CD14-positive monocyte (primary cell): ENCODE data around the gene ANO6. TPM values are rescaled to one million over a fixed set of nuclear protein-coding genes. Genes with fewer than 3 reads are reported as not detected.

Source experiments
- DNase-seq, 3 donors: peaks; one replicate each; pipeline ENCODE4 v3.0.0-alpha.2; 2011 to 2022
- H2AFZ ChIP-seq: 2 replicates; pipeline ENCODE4 v1.6.0; 2012; ENCODE audit warnings: mild to moderate bottlenecking, low read depth, low read length, inconsistent platforms; ENCODE audit not compliant: insufficient read depth, poor library complexity, severe bottlenecking
- H3K27ac ChIP-seq, 2 donors: 1 replicate in 1 of 2; 2 replicates in 1 of 2; pipeline ENCODE4 v1.5.1; 2012 to 2013; ENCODE audit warnings: low read length in 2 of 2, control low read depth in 1 of 2, inconsistent platforms in 1 of 2, low read depth in 1 of 2, mild to moderate bottlenecking in 1 of 2
- H3K27me3 ChIP-seq, 2 donors: one replicate each; pipeline versions ENCODE4 v1.6.0 to v1.6.1; 2011 to 2013; ENCODE audit warnings: low read length in 2 of 2; ENCODE audit not compliant: control insufficient read depth in 2 of 2, insufficient read depth in 2 of 2
- H3K36me3 ChIP-seq, 2 donors: replicated peaks in 1 of 2; 1 replicate in 1 of 2; 2 replicates in 1 of 2; pipeline versions ENCODE4 v1.5.1 to v1.6.1; 2012 to 2013; ENCODE audit warnings: low read length in 2 of 2, control low read depth in 1 of 2, inconsistent platforms in 1 of 2, mild to moderate bottlenecking in 1 of 2; ENCODE audit not compliant: insufficient read depth in 2 of 2, control insufficient read depth in 1 of 2
- H3K4me1 ChIP-seq, 2 donors: 1 replicate in 1 of 2; 2 replicates in 1 of 2; pipeline versions ENCODE4 v1.5.1 to v1.6.1; 2012 to 2013; ENCODE audit warnings: low read length in 2 of 2, control low read depth in 1 of 2, inconsistent platforms in 1 of 2, mild to moderate bottlenecking in 1 of 2, moderate library complexity in 1 of 2; ENCODE audit not compliant: insufficient read depth in 2 of 2, control insufficient read depth in 1 of 2
- H3K4me2 ChIP-seq: replicated peaks from 2 replicates; pipeline ENCODE3; 2012; ENCODE audit warnings: low read length, moderate library complexity, mild to moderate bottlenecking; ENCODE audit not compliant: poor library complexity, severe bottlenecking; ENCODE audit errors: extremely low read depth
- H3K4me3 ChIP-seq, 3 experiments: fragments of 200-600 bp in 1 of 3; sonication (generic) in 1 of 3; replicated peaks in 1 of 3; 1 replicate in 2 of 3; 2 replicates in 1 of 3; pipeline ENCODE4 v1.5.1; 2011 to 2013; ENCODE audit warnings: low read length in 3 of 3, mild to moderate bottlenecking in 3 of 3, control low read depth in 2 of 3, low read depth in 2 of 3, inconsistent platforms in 1 of 3, moderate library complexity in 1 of 3
- H3K79me2 ChIP-seq: 2 replicates; pipeline ENCODE4 v1.6.0; 2012; ENCODE audit warnings: mild to moderate bottlenecking, control low read depth, inconsistent platforms, low read length, moderate library complexity; ENCODE audit not compliant: insufficient read depth
- H3K9ac ChIP-seq: 2 replicates; pipeline ENCODE4 v1.6.0; 2017; ENCODE audit warnings: low read length, mild to moderate bottlenecking; ENCODE audit not compliant: insufficient read depth, poor library complexity, severe bottlenecking
- H3K9me3 ChIP-seq, 2 donors: replicated peaks in 1 of 2; 1 replicate in 1 of 2; 2 replicates in 1 of 2; pipeline versions ENCODE4 v1.5.1 to v1.6.1; 2012 to 2013; ENCODE audit warnings: low read length in 2 of 2, control low read depth in 1 of 2; ENCODE audit not compliant: control insufficient read depth in 1 of 2, insufficient read depth in 1 of 2
- H4K20me1 ChIP-seq: 2 replicates; pipeline ENCODE4 v1.6.0; 2012; ENCODE audit warnings: mild to moderate bottlenecking, low read length, control low read depth, moderate library complexity; ENCODE audit not compliant: insufficient read depth
- H3K27ac Mint-ChIP-seq, 7 donors: one replicate each; pipeline ENCODE4 v1.8.0; 2020; ENCODE audit warnings: mild to moderate bottlenecking in 7 of 7, mixed read lengths in 7 of 7, moderate library complexity in 6 of 7, inconsistent platforms in 2 of 7
- H3K27me3 Mint-ChIP-seq, 3 donors: one replicate each; pipeline ENCODE4 v1.8.0; 2021 to 2022; ENCODE audit warnings: low read depth in 3 of 3, mild to moderate bottlenecking in 3 of 3, mixed read lengths in 3 of 3, moderate library complexity in 3 of 3, inconsistent platforms in 1 of 3
- H3K36me3 Mint-ChIP-seq, 2 donors: one replicate each; pipeline ENCODE4 v1.8.0; 2020; ENCODE audit warnings: mixed read lengths in 2 of 2, inconsistent platforms in 1 of 2, mild to moderate bottlenecking in 1 of 2
- H3K4me1 Mint-ChIP-seq: one replicate; pipeline ENCODE4 v1.8.0; 2020; ENCODE audit warnings: mild to moderate bottlenecking, mixed read lengths
- H3K4me3 Mint-ChIP-seq, 2 donors: one replicate each; pipeline ENCODE4 v1.8.0; 2020; ENCODE audit warnings: mild to moderate bottlenecking in 2 of 2, mixed read lengths in 2 of 2, moderate library complexity in 1 of 2
- H3K9me3 Mint-ChIP-seq, 7 donors: one replicate each; pipeline ENCODE4 v1.8.0; 2020 to 2022; ENCODE audit warnings: mixed read lengths in 7 of 7, mild to moderate bottlenecking in 6 of 7, moderate library complexity in 6 of 7, inconsistent platforms in 2 of 7
- CTCF ChIP-seq: fragments of 200-600 bp; IDR thresholded peaks from one replicate; pipeline ENCODE4 v1.8.0; 2022; ENCODE audit warnings: antibody characterized with exemption, mild to moderate bottlenecking
- WGBS: methylation state at CpG from one replicate; pipeline ENCODE4 v1.1.5; 2013; ENCODE audit warnings: missing lambda C conversion rate; ENCODE audit not compliant: insufficient coverage; 5-methylcytosine and 5-hydroxymethylcytosine counted together
- intact Hi-C, 2 donors: fragments of 100-400 bp; cut with micrococcal nuclease; formaldehyde crosslinking; loops; one replicate each; pipeline versions ENCODE4 v1.15.0 to v1.15.1; 2023
- polyA plus RNA-seq, 3 donors: library from polyadenylated mRNA; depleted of rRNA in 1 of 3; unstranded in 2 of 3; stranded (reverse) in 1 of 3; fragments of 300-500 nt in 2 of 3; fragments of >200 nt in 1 of 3; fragmentation: Illumina TruSeq in 2 of 3; gene quantifications; 1 replicate in 2 of 3; 2 replicates in 1 of 3; pipeline ENCODE4 v1.2.3, GENCODE V29; 2012 to 2021

The ANO6 gene
- polyA plus RNA-seq, 3 donors: 20.2 to 48.7 (median 34.1) TPM

GRCh38 chr12:45174595-45174994, 41.3 kb upstream of the ANO6 start:
- no peak overlapping the region for H2AFZ ChIP-seq
- H3K4me3 ChIP-seq: no peak overlapping the region
- no peak for DNase-seq
- no peaks in the 10 kb centered on the region for H3K79me2 ChIP-seq
- peaks cover 27 to 30% of the 10 kb centered on the region in 2 donors for H3K9me3 ChIP-seq
- Mint-ChIP-seq H3K4me3 (no peak overlapping the region), H3K4me1 (peaks cover 2% of the 10 kb centered on the region), H3K27ac (no peak overlapping the region), H3K27me3 (peaks cover 0 to 1% (median 0%) of the 10 kb centered on the region in 3 donors), H3K36me3 (peaks cover 35 to 48% of the 10 kb centered on the region in 2 donors), H3K9me3 (peaks cover 24 to 36% (median 35%) of the 10 kb centered on the region in 7 donors)
- H3K4me2 ChIP-seq: no peak overlapping the region
- intact Hi-C loops: no loop called here
- H3K4me1 ChIP-seq: no peaks in the 10 kb centered on the region
- TF ChIP-seq CTCF: no peak
- no peaks in the 10 kb centered on the region for H3K27me3 ChIP-seq
- no peak overlapping the region for H3K27ac ChIP-seq
- no peaks in the 10 kb centered on the region for H4K20me1 ChIP-seq
- 99% methylated on average over 11 of the region's 14 CpGs for WGBS
- H3K9ac ChIP-seq: no peak overlapping the region
- H3K36me3 ChIP-seq: peaks cover 0 to 46% of the 10 kb centered on the region in 2 donors

GRCh38 chr12:45178771-45179170, 37.1 kb upstream of the ANO6 start:
- Histone ChIP-seq H3K27me3 (no peaks in the 10 kb centered on the region), H3K4me1 (peaks cover 17 to 19% of the 10 kb centered on the region in 2 donors), H3K9me3 (peaks cover 27 to 30% of the 10 kb centered on the region in 2 donors), H2AFZ (no peak overlapping the region), H4K20me1 (no peaks in the 10 kb centered on the region), H3K36me3 (peaks cover 0 to 46% of the 10 kb centered on the region in 2 donors), H3K4me2 (no peak overlapping the region), H3K27ac (no peak overlapping the region), H3K79me2 (no peaks in the 10 kb centered on the region), H3K9ac (no peak overlapping the region), H3K4me3 (peak overlapping the region in 1 of 3 experiments; percentile 17)
- Mint-ChIP-seq H3K36me3 (peaks cover 35 to 50% of the 10 kb centered on the region in 2 donors), H3K9me3 (peaks cover 24 to 40% (median 36%) of the 10 kb centered on the region in 7 donors), H3K27me3 (peaks cover 0 to 1% (median 0%) of the 10 kb centered on the region in 3 donors), H3K4me1 (peaks cover 16% of the 10 kb centered on the region), H3K4me3 (no peak overlapping the region), H3K27ac (no peak overlapping the region)
- DNase-seq: no peak
- no peak for TF ChIP-seq CTCF
- intact Hi-C loops: no loop called here
